ENCODE results near the gene TSPEAR.

- TF ChIP-seq CTCF (IDR thresholded peaks at IDR 0.05) (no peak), POLR2A (IDR thresholded peaks at IDR 0.05) (no peak)
These were observed 87.8 kb downstream of the TSPEAR start for GRCh38 chr21:44623575-44623974.

Measured in right lobe of liver (tissue), 4 donors.